OCI-LY3 (cell line): ENCODE measurements around the gene COPS7A.
"Not testable (repeated sequence)": the region's sequence is repeated elsewhere in the genome, so short reads cannot be mapped to it uniquely, and the experiment has no call there.

Source experiments
- H2AFZ ChIP-seq: fragments of 200-600, 300-600 bp; shearing (Covaris generic); 2 replicates; pipeline ENCODE4 v1.6.0; 2014; ENCODE audit warnings: antibody characterized with exemption, low read depth, low read length
- H3K27ac ChIP-seq: fragments of 200-600, 300-600 bp; sonication (generic); 2 replicates; pipeline ENCODE4 v1.5.1; 2014; ENCODE audit warnings: mild to moderate bottlenecking, low read length, moderate library complexity, mixed read lengths
- H3K27me3 ChIP-seq: fragments of 200-600, 300-600 bp; sonication (generic); 2 replicates; pipeline ENCODE4 v1.6.1; 2014; ENCODE audit warnings: low read depth, low read length, mixed read lengths
- H3K36me3 ChIP-seq: fragments of 200-600, 300-600 bp; sonication (generic); replicated peaks from 2 replicates; pipeline ENCODE3; 2014; ENCODE audit warnings: low read depth, low read length, mixed read lengths
- H3K4me1 ChIP-seq: fragments of 300-600, 200-600 bp; sonication (generic); 2 replicates; pipeline ENCODE4 v1.6.1; 2014; ENCODE audit warnings: low read length, mixed read lengths
- H3K4me2 ChIP-seq: fragments of 200-600, 300-600 bp; sonication (generic); 2 replicates; pipeline ENCODE4 v1.6.1; 2014; ENCODE audit warnings: low read length, mixed read lengths
- H3K4me3 ChIP-seq: fragments of 300-600, 200-600 bp; sonication (generic); 2 replicates; pipeline ENCODE4 v1.5.1; 2014; ENCODE audit warnings: antibody characterized with exemption, mild to moderate bottlenecking, low read length, moderate library complexity
- H3K79me2 ChIP-seq: fragments of 300-600, 200-600 bp; shearing (Covaris generic); 2 replicates; pipeline ENCODE4 v1.6.1; 2014; ENCODE audit warnings: mild to moderate bottlenecking, low read length, mixed read lengths
- H3K9ac ChIP-seq: fragments of 300-600, 200-600 bp; shearing (Covaris generic); 2 replicates; pipeline ENCODE4 v1.6.0; 2014; ENCODE audit warnings: mild to moderate bottlenecking, low read length, moderate library complexity
- H3K9me3 ChIP-seq: fragments of 200-600, 300-600 bp; shearing (Covaris generic); 2 replicates; pipeline ENCODE4 v1.6.1; 2014; ENCODE audit warnings: low read length, mixed read lengths; ENCODE audit not compliant: insufficient read depth
- H4K20me1 ChIP-seq: fragments of 200-600, 300-600 bp; sonication (generic); 2 replicates; pipeline ENCODE4 v1.6.1; 2016; ENCODE audit warnings: low read length, mixed read lengths; ENCODE audit not compliant: insufficient read depth
- CTCF ChIP-seq: fragments of 200-600, 300-600 bp; sonication (generic); IDR thresholded peaks from 2 replicates; pipeline ENCODE4 v1.5.1; 2014; ENCODE audit warnings: antibody characterized with exemption, low read length, low read depth
- EZH2phosphoT487 ChIP-seq: fragments of 200-600 bp; shearing (Covaris generic); IDR thresholded peaks from 2 replicates; pipeline ENCODE4 v1.6.1; 2018; ENCODE audit warnings: antibody characterized with exemption, mixed run types, low read depth

Gene COPS7A

GRCh38 chr12:6736754-6737153 lies 12.9 kb downstream of the COPS7A start:
- peaks cover 6% of the 10 kb centered on the region for H3K36me3 ChIP-seq
- no peaks in the 10 kb centered on the region for H3K4me1 ChIP-seq
- no peak overlapping the region for H3K27ac ChIP-seq
- TF ChIP-seq CTCF = no peak
- no peak for TF ChIP-seq EZH2phosphoT487
- no peak overlapping the region for H3K4me3 ChIP-seq
- H3K9me3 ChIP-seq = no peaks in the 10 kb centered on the region
- H2AFZ ChIP-seq = no peak overlapping the region
- no peak overlapping the region for H3K9ac ChIP-seq
- H3K79me2 ChIP-seq = no peaks in the 10 kb centered on the region
- H4K20me1 ChIP-seq = no peaks in the 10 kb centered on the region
- H3K4me2 ChIP-seq = no peak overlapping the region
- no peaks in the 10 kb centered on the region for H3K27me3 ChIP-seq

- not testable (repeated sequence) for H3K9me3 ChIP-seq, H3K27me3 ChIP-seq, H3K9ac ChIP-seq, H3K79me2 ChIP-seq, H2AFZ ChIP-seq, H3K4me2 ChIP-seq, H4K20me1 ChIP-seq, H3K4me3 ChIP-seq, H3K27ac ChIP-seq
- Histone ChIP-seq H3K36me3 (peaks cover 23% of the 10 kb centered on the region), H3K4me1 (peaks cover 13% of the 10 kb centered on the region)
Measured at GRCh38 chr12:6742080-6742479, 18.2 kb downstream of the COPS7A start.

- H3K9me3 ChIP-seq = no peaks in the 10 kb centered on the region
- TF ChIP-seq EZH2phosphoT487 (no peak), CTCF (no peak)
- H3K9ac ChIP-seq = no peak overlapping the region
- peaks cover 13% of the 10 kb centered on the region for H3K4me1 ChIP-seq
- no peak overlapping the region for H2AFZ ChIP-seq
- no peak overlapping the region for H3K27ac ChIP-seq
- H3K4me3 ChIP-seq = no peak overlapping the region
- H3K27me3 ChIP-seq = no peaks in the 10 kb centered on the region
- no peaks in the 10 kb centered on the region for H4K20me1 ChIP-seq
- H3K4me2 ChIP-seq = no peak overlapping the region
- no peaks in the 10 kb centered on the region for H3K79me2 ChIP-seq
- peaks cover 30% of the 10 kb centered on the region for H3K36me3 ChIP-seq
Measured at GRCh38 chr12:6742834-6743233, 19.0 kb downstream of the COPS7A start.

- not testable (repeated sequence) for H3K9ac ChIP-seq, H4K20me1 ChIP-seq, H2AFZ ChIP-seq, H3K4me2 ChIP-seq, H3K79me2 ChIP-seq, H3K9me3 ChIP-seq, H3K4me3 ChIP-seq, H3K27ac ChIP-seq, H3K27me3 ChIP-seq
- H3K36me3 ChIP-seq = peaks cover 33% of the 10 kb centered on the region
- H3K4me1 ChIP-seq = peaks cover 13% of the 10 kb centered on the region
Measured at GRCh38 chr12:6743300-6743699, 19.5 kb downstream of the COPS7A start.

GRCh38 chr12:6745741-6746525 lies 22.1 kb downstream of the COPS7A start:
- H3K4me2 ChIP-seq = peak overlapping the region; percentile 35
- peaks cover 13% of the 10 kb centered on the region for H3K4me1 ChIP-seq
- no peaks in the 10 kb centered on the region for H3K9me3 ChIP-seq
- peak overlapping the region; percentile 27; the same call in 1 of the 2 replicates for H3K9ac ChIP-seq
- peaks cover 56% of the 10 kb centered on the region for H3K36me3 ChIP-seq
- H4K20me1 ChIP-seq = no peaks in the 10 kb centered on the region
- H2AFZ ChIP-seq = no peak overlapping the region
- no peaks in the 10 kb centered on the region for H3K79me2 ChIP-seq
- no peak for TF ChIP-seq CTCF
- TF ChIP-seq EZH2phosphoT487 = no peak
- peak overlapping the region; percentile 65 for H3K27ac ChIP-seq
- H3K4me3 ChIP-seq = no peak overlapping the region
- H3K27me3 ChIP-seq = no peaks in the 10 kb centered on the region
